ENCODE measurements around the gene SLC35D1. TPM values are rescaled to one million over a fixed set of nuclear protein-coding genes. Genes with fewer than 3 reads are reported as not detected.

SLC35D1 gene
- total and polyA plus RNA-seq, 2 of the 13 experiments (the other 11 are each of a cell fraction or from before 2014, with no cell fraction given), result 12.4 to 41.5 TPM

DNA sequence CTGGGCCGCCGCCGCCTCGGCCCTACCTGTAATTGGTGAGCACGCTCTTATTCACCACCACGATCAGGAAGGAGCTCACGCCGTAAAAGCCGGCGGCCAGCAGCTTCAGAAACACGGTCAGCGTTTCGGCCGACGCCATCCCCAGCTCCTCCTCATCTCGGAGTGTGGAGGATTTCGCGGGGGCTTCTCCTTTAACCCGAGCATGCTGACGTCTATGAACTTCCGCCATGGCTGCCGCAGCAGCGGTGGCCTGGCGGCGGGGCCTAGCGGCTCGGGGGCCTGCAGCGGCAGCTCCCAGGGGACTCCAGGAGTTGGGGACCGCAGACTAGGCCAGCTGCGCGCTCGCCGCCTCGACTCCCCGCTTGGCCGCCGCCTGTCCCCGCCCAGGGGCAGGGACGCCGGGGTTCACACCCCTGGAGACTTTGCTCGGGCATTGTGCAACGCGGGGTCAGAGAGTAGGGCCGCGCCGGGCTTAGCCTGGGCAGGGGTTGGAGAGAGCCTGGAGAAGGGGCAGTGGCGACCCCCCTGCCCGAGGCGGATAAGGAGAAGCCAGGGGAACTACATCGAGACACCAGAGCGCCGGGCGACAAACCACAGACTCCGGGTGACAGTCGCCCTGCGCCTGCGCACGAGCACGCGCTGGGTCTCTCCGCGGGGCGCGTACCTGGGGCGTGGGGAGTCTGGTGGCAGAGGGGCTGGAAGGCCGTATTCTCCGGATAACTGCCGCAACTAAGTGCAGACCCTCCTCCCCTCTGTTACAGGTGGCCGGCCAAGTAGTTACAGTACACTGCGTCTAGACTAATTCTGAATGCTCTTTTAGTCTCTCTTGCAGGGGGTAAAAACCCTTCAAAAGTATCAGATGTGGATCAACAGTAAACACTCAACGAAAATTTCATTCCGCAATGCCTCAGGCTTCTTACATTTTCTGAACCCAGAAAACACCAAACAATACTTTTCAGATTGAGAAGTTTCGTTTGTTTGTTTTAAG, at the start of gene SLC35D1 (continued):
- TF ChIP-seq HNRNPLL (IDR thresholded peaks at IDR 0.05; ENCODE audit: low read depth, low read length, poor library complexity, severe bottlenecking), result peak; percentile 71
- TF ChIP-seq ELF4 (CRISPR knock-in tag; IDR thresholded peaks at IDR 0.05; ENCODE audit: borderline replicate concordance), result peak; percentile 36; the same call in 1 of the 2 replicates
- peak; percentile 86; the same call in 1 of the 2 replicates for TF ChIP-seq SALL1 (CRISPR knock-in tag; IDR thresholded peaks at IDR 0.05)
- TF ChIP-seq, protein P1, sequence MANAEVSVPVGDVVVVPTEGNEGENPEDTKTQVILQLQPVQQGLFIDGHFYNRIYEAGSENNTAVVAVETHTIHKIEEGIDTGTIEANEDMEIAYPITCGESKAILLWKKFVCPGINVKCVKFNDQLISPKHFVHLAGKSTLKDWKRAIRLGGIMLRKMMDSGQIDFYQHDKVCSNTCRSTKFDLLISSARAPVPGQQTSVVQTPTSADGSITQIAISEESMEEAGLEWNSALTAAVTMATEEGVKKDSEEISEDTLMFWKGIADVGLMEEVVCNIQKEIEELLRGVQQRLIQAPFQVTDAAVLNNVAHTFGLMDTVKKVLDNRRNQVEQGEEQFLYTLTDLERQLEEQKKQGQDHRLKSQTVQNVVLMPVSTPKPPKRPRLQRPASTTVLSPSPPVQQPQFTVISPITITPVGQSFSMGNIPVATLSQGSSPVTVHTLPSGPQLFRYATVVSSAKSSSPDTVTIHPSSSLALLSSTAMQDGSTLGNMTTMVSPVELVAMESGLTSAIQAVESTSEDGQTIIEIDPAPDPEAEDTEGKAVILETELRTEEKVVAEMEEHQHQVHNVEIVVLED (CRISPR knock-in tag; IDR thresholded peaks at IDR 0.05; ENCODE audit: borderline replicate concordance), result peak; percentile 68; the same call in 1 of the 2 replicates
- TF ChIP-seq DMTF1 (CRISPR knock-in tag; IDR thresholded peaks at IDR 0.05), result no peak
- TF ChIP-seq ZNF761 (CRISPR knock-in tag; conservative IDR thresholded peaks at IDR 0.05), result no peak
- no peak for TF ChIP-seq CREB1 (IDR thresholded peaks at IDR 0.05)
- peak; percentile 72 for TF ChIP-seq CREB1 (CRISPR knock-in tag; IDR thresholded peaks at IDR 0.05)
- TF ChIP-seq HNRNPL (IDR thresholded peaks at IDR 0.05; ENCODE audit: low read depth, low read length), result peak; percentile 80; the same call in 1 of the 2 replicates
- peak; percentile 79; the same call in 1 of the 2 replicates for TF ChIP-seq ZNF841 (CRISPR knock-in tag; IDR thresholded peaks at IDR 0.05; ENCODE audit: borderline replicate concordance)
- no peak for TF ChIP-seq NFYB (CRISPR knock-in tag; IDR thresholded peaks at IDR 0.05)
- TF ChIP-seq JUNB (CRISPR knock-in tag; IDR thresholded peaks at IDR 0.05; ENCODE audit: borderline replicate concordance), result 0 out of 2 replicates have a peak, but pooled peaks have one; percentile 28
- TF ChIP-seq NCOA2 (CRISPR knock-in tag; IDR thresholded peaks at IDR 0.05), result peak; percentile 68
- TF ChIP-seq CCDC6 (CRISPR knock-in tag; IDR thresholded peaks at IDR 0.05), result peak; percentile 71; the same call in 1 of the 2 replicates
- TF ChIP-seq, protein P2, sequence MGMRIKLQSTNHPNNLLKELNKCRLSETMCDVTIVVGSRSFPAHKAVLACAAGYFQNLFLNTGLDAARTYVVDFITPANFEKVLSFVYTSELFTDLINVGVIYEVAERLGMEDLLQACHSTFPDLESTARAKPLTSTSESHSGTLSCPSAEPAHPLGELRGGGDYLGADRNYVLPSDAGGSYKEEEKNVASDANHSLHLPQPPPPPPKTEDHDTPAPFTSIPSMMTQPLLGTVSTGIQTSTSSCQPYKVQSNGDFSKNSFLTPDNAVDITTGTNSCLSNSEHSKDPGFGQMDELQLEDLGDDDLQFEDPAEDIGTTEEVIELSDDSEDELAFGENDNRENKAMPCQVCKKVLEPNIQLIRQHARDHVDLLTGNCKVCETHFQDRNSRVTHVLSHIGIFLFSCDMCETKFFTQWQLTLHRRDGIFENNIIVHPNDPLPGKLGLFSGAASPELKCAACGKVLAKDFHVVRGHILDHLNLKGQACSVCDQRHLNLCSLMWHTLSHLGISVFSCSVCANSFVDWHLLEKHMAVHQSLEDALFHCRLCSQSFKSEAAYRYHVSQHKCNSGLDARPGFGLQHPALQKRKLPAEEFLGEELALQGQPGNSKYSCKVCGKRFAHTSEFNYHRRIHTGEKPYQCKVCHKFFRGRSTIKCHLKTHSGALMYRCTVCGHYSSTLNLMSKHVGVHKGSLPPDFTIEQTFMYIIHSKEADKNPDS (CRISPR knock-in tag; IDR thresholded peaks at IDR 0.05), result peak; percentile 52
- no peak for TF ChIP-seq ATF1 (CRISPR knock-in tag; IDR thresholded peaks at IDR 0.05)
- TF ChIP-seq KDM4B (CRISPR knock-in tag; IDR thresholded peaks at IDR 0.05), result no peak
- peak; percentile 37; the same call in 1 of the 2 replicates for TF ChIP-seq CREM (IDR thresholded peaks at IDR 0.05)
- TF ChIP-seq CREM (CRISPR knock-in tag; IDR thresholded peaks at IDR 0.05), result no peak
- TF ChIP-seq, protein P3, sequence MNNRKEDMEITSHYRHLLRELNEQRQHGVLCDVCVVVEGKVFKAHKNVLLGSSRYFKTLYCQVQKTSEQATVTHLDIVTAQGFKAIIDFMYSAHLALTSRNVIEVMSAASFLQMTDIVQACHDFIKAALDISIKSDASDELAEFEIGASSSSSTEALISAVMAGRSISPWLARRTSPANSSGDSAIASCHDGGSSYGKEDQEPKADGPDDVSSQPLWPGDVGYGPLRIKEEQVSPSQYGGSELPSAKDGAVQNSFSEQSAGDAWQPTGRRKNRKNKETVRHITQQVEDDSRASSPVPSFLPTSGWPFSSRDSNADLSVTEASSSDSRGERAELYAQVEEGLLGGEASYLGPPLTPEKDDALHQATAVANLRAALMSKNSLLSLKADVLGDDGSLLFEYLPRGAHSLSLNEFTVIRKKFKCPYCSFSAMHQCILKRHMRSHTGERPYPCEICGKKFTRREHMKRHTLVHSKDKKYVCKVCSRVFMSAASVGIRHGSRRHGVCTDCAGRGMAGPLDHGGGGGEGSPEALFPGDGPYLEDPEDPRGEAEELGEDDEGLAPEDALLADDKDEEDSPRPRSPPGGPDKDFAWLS (CRISPR knock-in tag; IDR thresholded peaks at IDR 0.05; ENCODE audit: borderline replicate concordance), result peak; percentile 99; the same call in 1 of the 2 replicates
- peak; percentile 55; the same call in 1 of the 2 replicates for TF ChIP-seq ZNF777 (CRISPR knock-in tag; IDR thresholded peaks at IDR 0.05)
- TF ChIP-seq ZNF772 (CRISPR knock-in tag; IDR thresholded peaks at IDR 0.05), result peak; percentile 94
